ENCODE data around the gene OR4M1.
"Not testable (repeated sequence)": the region's sequence is repeated elsewhere in the genome, so short reads cannot be mapped to it uniquely, and the experiment has no call there.

GRCh38 chr14:19813171-19813920 is 40.0 kb downstream of the OR4M1 start:
- TF ChIP-seq CTCF, POLR2A (IDR thresholded peaks at IDR 0.05): not testable (repeated sequence)

Measured in breast epithelium (tissue), 3 donors.